Measurements from ENCODE around the gene ZBP1.

Gene ZBP1

DNA sequence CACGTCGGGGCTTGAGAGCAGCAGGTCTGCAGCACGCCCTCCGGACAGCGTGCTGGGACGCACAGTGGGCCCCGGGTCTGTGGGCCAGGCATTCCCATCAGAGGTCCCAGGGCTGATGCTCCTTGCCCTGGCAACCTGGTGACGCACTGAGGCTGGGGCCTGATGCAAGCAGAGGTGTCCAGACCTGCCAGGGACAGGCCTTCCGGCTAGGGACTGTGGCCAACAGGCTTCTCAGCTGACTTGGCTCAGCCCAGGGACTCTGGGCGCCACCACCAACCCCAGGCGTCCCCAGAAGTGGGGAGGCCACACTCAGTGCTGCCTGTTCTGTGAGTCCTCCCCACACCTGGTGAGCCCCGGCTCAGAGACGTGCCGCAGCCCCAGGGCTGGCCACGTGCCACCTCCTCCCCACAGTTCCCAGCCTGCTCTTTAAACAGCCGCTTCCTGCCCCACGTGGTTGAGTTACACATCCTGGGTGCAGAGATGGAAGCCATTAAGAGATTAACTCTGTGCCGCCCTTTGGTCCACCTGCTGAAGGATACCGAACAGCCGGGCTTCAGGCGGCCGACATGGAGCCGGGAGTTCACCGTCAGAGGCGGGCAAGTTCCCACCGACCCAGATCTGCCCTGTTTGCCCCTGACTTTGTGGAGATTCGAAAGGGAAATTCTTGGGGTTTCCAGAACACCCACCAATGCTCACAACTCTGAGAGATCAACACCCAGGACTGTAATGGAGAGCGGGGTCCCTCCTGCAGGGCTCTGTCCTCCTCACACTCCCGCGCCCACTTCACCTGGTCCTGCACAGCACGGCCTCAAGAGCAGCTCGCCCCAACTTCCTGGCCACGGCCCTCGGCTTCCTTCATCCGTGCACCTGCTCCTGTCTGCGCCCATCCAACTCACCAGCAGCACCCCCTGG, 37.6 kb upstream of the ZBP1 start:
- Histone ChIP-seq H3K4me3 (ENCODE audit: insufficient read length, low read depth) (no peak overlapping the region), H3K9ac (ENCODE audit: insufficient read length, low read depth) (no peak overlapping the region), H3K36me3 (ENCODE audit: insufficient read depth, insufficient read length, low read length) (peaks cover 71% of the 10 kb centered on the region), H3K27me3 (ENCODE audit: insufficient read depth, insufficient read length) (no peaks in the 10 kb centered on the region), H3K9me3 (ENCODE audit: insufficient read depth, low read length) (no peaks in the 10 kb centered on the region), H3K4me1 (ENCODE audit: insufficient read depth, insufficient read length) (peaks cover 14% of the 10 kb centered on the region)
- DNase-seq (ENCODE audit: low read depth, low spot score), result no peak
- TF ChIP-seq YY1 (IDR thresholded peaks at IDR 0.05; ENCODE audit: insufficient read depth, insufficient read length) (no peak), ZNF274 (IDR thresholded peaks at IDR 0.05; ENCODE audit: low read depth, low read length) (no peak), SUZ12 (IDR thresholded peaks at IDR 0.05; ENCODE audit: extremely low read depth, insufficient read depth, insufficient read length) (no peak)

DNA sequence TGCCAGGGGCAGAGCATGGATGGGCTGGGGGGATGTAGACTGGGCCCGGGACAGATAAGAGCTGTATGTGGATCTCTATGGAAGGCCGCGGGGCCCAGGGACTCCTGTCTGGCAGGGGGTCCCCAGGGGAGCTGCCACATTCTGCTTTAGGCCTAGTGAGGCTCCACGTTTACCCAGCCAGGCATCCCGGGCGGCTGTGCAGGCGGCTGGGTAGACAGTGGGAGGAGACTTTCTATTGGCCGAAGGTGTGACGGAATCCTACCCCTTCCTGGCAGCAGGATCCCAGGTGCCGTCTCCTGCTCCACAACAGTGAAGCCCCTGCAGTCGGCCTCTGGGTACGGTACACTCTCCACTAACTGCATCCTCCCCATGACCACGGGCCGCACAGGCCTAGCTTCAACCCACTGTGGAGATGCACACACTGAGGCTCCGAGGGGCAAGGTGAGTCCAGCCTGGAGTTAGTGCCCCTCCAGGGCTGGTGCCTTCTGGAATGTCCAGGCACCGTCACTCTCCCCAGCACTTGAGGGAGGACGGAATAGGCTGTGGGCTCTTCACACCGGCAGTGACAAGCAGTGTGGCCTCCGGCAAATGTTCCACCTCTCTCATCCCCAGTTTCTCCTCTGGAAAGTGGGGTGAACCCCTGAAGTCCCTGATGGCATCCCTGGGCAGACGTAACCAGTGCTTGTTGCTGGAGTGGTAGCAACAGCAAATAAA, 36.8 kb upstream of the ZBP1 start:
- no peak for TF ChIP-seq ZNF274 (IDR thresholded peaks at IDR 0.05; ENCODE audit: low read depth, low read length)
- TF ChIP-seq SUZ12 (IDR thresholded peaks at IDR 0.05; ENCODE audit: extremely low read depth, insufficient read depth, insufficient read length), result no peak
- no peak for TF ChIP-seq YY1 (IDR thresholded peaks at IDR 0.05; ENCODE audit: insufficient read depth, insufficient read length)
- no peak overlapping the region for H3K4me3 ChIP-seq (ENCODE audit: insufficient read length, low read depth)
- DNase-seq (ENCODE audit: low read depth, low spot score), result no peak

DNA sequence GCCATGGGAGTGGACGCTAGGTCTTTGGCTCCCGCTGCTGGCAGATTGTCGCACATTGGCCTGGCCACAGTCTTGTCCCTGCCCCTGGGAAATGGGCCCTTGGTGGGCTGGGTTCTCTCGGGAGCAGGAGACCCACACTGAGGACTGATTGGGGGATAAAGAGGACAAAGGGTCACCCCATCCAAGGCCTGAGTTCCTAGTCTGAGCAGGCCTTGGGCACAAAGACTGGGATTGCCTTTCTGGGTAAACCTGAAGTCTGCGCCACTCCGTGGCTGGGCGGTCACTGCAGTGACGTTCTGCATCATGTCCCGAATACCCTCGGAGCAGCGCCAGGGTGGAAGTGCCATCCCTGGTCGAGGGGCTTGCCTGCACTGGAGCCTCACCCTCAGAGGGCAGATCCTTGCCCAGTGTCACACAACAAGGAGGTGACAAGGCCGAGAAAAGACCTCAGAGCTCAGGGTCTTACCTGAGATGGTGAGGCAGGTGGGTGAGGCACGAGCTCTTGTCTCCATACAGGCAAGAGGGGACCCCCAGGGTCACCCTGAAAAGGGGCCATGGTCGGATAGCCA, 36.1 kb upstream of the ZBP1 start:
- TF ChIP-seq SUZ12 (IDR thresholded peaks at IDR 0.05; ENCODE audit: extremely low read depth, insufficient read depth, insufficient read length) (no peak), YY1 (IDR thresholded peaks at IDR 0.05; ENCODE audit: insufficient read depth, insufficient read length) (no peak), ZNF274 (IDR thresholded peaks at IDR 0.05; ENCODE audit: low read depth, low read length) (no peak)
- H3K9ac ChIP-seq (ENCODE audit: insufficient read length, low read depth), result peak overlapping the region; percentile 25
- no peaks in the 10 kb centered on the region for H3K9me3 ChIP-seq (ENCODE audit: insufficient read depth, low read length)
- H3K4me1 ChIP-seq (ENCODE audit: insufficient read depth, insufficient read length), result peaks cover 10% of the 10 kb centered on the region
- no peaks in the 10 kb centered on the region for H3K27me3 ChIP-seq (ENCODE audit: insufficient read depth, insufficient read length)
- H3K36me3 ChIP-seq (ENCODE audit: insufficient read depth, insufficient read length, low read length), result peaks cover 82% of the 10 kb centered on the region
- no peak for DNase-seq (ENCODE audit: low read depth, low spot score)
- H3K4me3 ChIP-seq (ENCODE audit: insufficient read length, low read depth), result no peak overlapping the region

More for the DNA sequence above, 36.8 kb upstream of the ZBP1 start:
- peaks cover 14% of the 10 kb centered on the region for H3K4me1 ChIP-seq (ENCODE audit: insufficient read depth, insufficient read length)
- no peaks in the 10 kb centered on the region for H3K27me3 ChIP-seq (ENCODE audit: insufficient read depth, insufficient read length)
- H3K9ac ChIP-seq (ENCODE audit: insufficient read length, low read depth), result no peak overlapping the region
- no peaks in the 10 kb centered on the region for H3K9me3 ChIP-seq (ENCODE audit: insufficient read depth, low read length)
- H3K36me3 ChIP-seq (ENCODE audit: insufficient read depth, insufficient read length, low read length), result peaks cover 79% of the 10 kb centered on the region

DNA sequence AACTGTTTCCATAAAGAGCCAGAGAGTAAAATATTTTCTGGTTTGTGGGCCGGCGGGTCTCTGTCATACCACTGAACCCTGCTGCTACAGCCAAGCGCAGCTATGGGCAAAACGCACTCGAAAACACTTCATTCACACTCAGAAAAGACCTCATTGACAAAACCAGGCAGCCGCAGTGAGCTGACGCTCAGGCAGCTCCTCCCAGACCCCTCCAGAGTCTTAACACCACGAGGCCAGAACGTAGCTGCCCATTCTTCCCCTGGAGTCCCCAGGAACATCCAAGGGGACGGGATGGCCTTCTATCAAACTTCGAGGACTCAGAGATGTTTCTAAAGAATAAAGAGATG, 35.6 kb upstream of the ZBP1 start:
- no peak overlapping the region for H3K4me3 ChIP-seq (ENCODE audit: insufficient read length, low read depth)
- no peak for DNase-seq (ENCODE audit: low read depth, low spot score)
- no peak overlapping the region for H3K9ac ChIP-seq (ENCODE audit: insufficient read length, low read depth)
- peaks cover 86% of the 10 kb centered on the region for H3K36me3 ChIP-seq (ENCODE audit: insufficient read depth, insufficient read length, low read length)
- TF ChIP-seq SUZ12 (IDR thresholded peaks at IDR 0.05; ENCODE audit: extremely low read depth, insufficient read depth, insufficient read length) (no peak), YY1 (IDR thresholded peaks at IDR 0.05; ENCODE audit: insufficient read depth, insufficient read length) (no peak), ZNF274 (IDR thresholded peaks at IDR 0.05; ENCODE audit: low read depth, low read length) (no peak)
- H3K4me1 ChIP-seq (ENCODE audit: insufficient read depth, insufficient read length), result peaks cover 10% of the 10 kb centered on the region
- no peaks in the 10 kb centered on the region for H3K27me3 ChIP-seq (ENCODE audit: insufficient read depth, insufficient read length)
- no peaks in the 10 kb centered on the region for H3K9me3 ChIP-seq (ENCODE audit: insufficient read depth, low read length)

DNA sequence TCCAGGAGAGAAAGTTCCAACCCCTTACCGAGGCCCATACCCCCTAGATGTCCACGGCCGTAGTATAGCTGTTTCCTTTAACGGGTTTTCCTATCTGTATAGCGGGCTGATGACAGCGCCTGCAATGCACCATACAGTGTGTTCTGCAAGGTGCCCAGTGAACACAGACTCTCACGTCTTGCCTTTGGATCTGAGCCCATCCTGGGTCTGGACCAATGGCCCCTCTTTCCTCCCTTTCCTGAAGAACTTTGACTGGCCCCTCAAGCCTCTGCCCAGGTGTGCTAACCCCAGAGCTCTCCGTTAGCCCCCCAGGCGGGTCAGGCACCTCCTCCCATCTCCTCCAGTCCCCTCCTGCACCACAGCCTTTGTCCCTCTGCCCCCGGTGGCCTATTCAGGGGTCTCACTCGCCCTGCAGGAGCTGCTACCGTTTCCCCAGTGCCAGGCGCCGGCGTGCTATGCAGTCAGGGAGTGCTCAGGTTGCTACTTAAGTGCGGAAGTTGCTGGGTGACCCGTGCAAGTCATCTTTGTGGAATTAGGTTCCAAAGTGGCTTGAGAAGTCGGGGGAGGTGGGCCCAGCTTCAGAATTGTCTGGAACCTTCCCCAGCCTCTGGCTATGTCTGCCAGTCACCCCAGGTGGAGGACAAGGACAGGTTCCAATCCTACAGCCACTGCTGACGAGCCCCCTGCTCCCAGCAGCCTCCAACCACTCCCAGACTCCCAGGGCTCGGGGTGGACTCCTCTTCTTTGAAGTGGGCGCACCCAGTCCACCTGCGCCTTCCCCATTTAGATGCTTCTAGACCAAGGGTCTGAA, 35.0 kb upstream of the ZBP1 start:
- H3K4me1 ChIP-seq (ENCODE audit: insufficient read depth, insufficient read length), result peaks cover 10% of the 10 kb centered on the region
- H3K36me3 ChIP-seq (ENCODE audit: insufficient read depth, insufficient read length, low read length), result peaks cover 88% of the 10 kb centered on the region
- no peak for DNase-seq (ENCODE audit: low read depth, low spot score)
- H3K9me3 ChIP-seq (ENCODE audit: insufficient read depth, low read length), result no peaks in the 10 kb centered on the region
- no peaks in the 10 kb centered on the region for H3K27me3 ChIP-seq (ENCODE audit: insufficient read depth, insufficient read length)
- H3K9ac ChIP-seq (ENCODE audit: insufficient read length, low read depth), result peak overlapping the region; percentile 8
- no peak for TF ChIP-seq SUZ12 (IDR thresholded peaks at IDR 0.05; ENCODE audit: extremely low read depth, insufficient read depth, insufficient read length)
- TF ChIP-seq YY1 (IDR thresholded peaks at IDR 0.05; ENCODE audit: insufficient read depth, insufficient read length), result no peak
- no peak for TF ChIP-seq ZNF274 (IDR thresholded peaks at IDR 0.05; ENCODE audit: low read depth, low read length)
- H3K4me3 ChIP-seq (ENCODE audit: insufficient read length, low read depth), result no peak overlapping the region

DNA sequence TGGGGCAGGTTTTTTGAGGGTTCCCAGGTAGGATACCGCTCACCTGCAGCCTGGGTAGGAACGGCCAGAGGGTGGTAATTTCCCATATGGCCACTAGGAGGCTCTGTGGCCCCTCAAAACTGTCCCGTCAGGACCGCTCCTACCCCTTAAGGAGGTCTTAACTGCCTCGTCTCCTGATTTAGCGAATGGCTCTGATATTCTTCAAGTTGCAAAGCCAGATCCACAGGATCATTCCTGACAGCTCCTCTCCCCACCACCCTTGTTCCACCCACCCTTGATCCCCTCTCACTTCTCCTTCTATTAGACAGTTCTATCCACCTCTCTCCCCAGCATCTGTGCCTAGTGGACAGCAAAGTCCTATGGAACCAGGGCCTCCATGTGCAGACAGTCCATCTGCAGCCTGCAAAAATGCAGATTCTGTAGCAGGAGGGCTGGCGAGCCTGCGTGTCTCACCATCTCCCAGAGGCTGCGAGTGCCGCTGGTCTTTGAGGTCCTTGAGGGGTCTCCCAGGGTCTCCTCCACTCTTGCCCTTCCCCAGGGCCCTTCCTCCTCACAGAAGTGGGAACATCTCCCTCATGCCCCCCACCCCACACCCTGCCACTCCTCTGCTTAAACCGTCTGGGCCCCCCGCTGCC, 34.3 kb upstream of the ZBP1 start:
- Histone ChIP-seq H3K4me3 (ENCODE audit: insufficient read length, low read depth) (no peak overlapping the region), H3K9me3 (ENCODE audit: insufficient read depth, low read length) (no peaks in the 10 kb centered on the region), H3K4me1 (ENCODE audit: insufficient read depth, insufficient read length) (peaks cover 10% of the 10 kb centered on the region), H3K9ac (ENCODE audit: insufficient read length, low read depth) (peak overlapping the region; percentile 22), H3K36me3 (ENCODE audit: insufficient read depth, insufficient read length, low read length) (peaks cover 88% of the 10 kb centered on the region), H3K27me3 (ENCODE audit: insufficient read depth, insufficient read length) (no peaks in the 10 kb centered on the region)
- TF ChIP-seq SUZ12 (IDR thresholded peaks at IDR 0.05; ENCODE audit: extremely low read depth, insufficient read depth, insufficient read length), result no peak
- TF ChIP-seq ZNF274 (IDR thresholded peaks at IDR 0.05; ENCODE audit: low read depth, low read length), result no peak
- no peak for TF ChIP-seq YY1 (IDR thresholded peaks at IDR 0.05; ENCODE audit: insufficient read depth, insufficient read length)
- peak; percentile 51 for DNase-seq (ENCODE audit: low read depth, low spot score)

All from NT2/D1 (cell line).